NB4 (cell line): ENCODE results near the gene MESP2.

ENCODE experiments used
- MYC ChIP-seq: IDR thresholded peaks from 2 replicates; pipeline ENCODE4 v1.6.1; 2011; ENCODE audit warnings: low read depth, low read length
- POLR2A ChIP-seq: IDR thresholded peaks from 2 replicates; pipeline ENCODE4 v1.6.1; 2011; ENCODE audit warnings: mild to moderate bottlenecking; ENCODE audit not compliant: insufficient read length; ENCODE audit errors: extremely low read depth
- TF ChIP-seq, protein P1 (sequence below): IDR thresholded peaks from one replicate; pipeline ENCODE4 v1.5.1; 2012; ENCODE audit warnings: low read depth, low read length
- TF ChIP-seq, protein P2 (sequence below): IDR thresholded peaks from 2 replicates; pipeline ENCODE4 v1.6.1; 2011; ENCODE audit warnings: low read depth, low read length

DNA sequence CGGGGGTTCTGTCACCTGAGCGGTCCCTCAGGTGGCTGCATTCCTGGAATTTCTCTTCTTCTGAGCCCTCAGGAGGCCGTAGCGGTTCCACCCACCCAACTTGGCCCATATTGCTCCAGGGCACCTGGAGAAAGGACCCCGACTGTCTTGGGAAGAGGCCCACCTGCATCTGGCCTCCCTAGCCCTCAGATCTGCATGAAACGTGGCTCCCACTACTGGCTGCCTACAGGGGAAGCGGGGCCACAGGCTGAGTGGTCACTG, 48.4 kb downstream of the MESP2 start:
- TF ChIP-seq, protein P1, sequence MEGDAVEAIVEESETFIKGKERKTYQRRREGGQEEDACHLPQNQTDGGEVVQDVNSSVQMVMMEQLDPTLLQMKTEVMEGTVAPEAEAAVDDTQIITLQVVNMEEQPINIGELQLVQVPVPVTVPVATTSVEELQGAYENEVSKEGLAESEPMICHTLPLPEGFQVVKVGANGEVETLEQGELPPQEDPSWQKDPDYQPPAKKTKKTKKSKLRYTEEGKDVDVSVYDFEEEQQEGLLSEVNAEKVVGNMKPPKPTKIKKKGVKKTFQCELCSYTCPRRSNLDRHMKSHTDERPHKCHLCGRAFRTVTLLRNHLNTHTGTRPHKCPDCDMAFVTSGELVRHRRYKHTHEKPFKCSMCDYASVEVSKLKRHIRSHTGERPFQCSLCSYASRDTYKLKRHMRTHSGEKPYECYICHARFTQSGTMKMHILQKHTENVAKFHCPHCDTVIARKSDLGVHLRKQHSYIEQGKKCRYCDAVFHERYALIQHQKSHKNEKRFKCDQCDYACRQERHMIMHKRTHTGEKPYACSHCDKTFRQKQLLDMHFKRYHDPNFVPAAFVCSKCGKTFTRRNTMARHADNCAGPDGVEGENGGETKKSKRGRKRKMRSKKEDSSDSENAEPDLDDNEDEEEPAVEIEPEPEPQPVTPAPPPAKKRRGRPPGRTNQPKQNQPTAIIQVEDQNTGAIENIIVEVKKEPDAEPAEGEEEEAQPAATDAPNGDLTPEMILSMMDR, result no peak
- TF ChIP-seq, protein P2, sequence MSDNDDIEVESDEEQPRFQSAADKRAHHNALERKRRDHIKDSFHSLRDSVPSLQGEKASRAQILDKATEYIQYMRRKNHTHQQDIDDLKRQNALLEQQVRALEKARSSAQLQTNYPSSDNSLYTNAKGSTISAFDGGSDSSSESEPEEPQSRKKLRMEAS, result no peak
- TF ChIP-seq POLR2A (no peak), MYC (no peak)
